Putamen (tissue), 1 donor: ENCODE data around the gene PPP1R12C.

ENCODE experiments used
- DNase-seq: peaks from one replicate; pipeline ENCODE4 v3.0.0-alpha.2; 2016; ENCODE audit warnings: low spot score

PPP1R12C gene

DNA sequence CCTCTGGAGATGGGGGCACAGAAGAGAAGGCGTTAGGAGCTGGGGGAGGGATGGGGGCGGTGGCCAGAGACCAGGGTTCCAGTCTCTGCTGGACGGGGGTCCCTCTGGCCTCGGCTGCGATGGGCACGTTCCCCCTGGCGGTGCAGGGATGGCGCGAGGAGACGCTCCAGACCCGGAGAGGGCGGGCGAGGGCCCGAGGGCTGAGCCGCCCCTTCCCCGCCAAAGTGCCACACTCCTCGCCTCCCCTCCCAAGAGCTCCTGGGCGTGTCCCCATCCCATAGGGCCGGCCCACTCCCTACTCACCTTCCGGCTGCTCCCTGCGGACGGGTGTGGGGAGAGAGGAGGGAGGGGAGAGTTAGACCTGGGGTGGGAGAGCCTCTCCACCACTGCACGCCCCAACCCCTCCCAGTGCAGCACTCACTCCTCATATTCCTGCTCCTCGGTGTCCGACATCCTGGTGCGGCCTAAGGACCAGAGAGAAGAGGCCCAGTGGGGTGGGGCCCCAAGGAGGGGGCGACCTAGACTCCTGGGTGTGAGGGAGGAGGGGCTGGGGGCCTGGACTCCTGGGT is 29.4 kb upstream of the PPP1R12C start:
- DNase-seq = no peak

GRCh38 chr19:55146078-55146704 is 28.8 kb upstream of the PPP1R12C start:
- DNase-seq = no peak

- no peak for DNase-seq
These were observed 27.8 kb upstream of the PPP1R12C start for GRCh38 chr19:55145232-55145631.

DNA sequence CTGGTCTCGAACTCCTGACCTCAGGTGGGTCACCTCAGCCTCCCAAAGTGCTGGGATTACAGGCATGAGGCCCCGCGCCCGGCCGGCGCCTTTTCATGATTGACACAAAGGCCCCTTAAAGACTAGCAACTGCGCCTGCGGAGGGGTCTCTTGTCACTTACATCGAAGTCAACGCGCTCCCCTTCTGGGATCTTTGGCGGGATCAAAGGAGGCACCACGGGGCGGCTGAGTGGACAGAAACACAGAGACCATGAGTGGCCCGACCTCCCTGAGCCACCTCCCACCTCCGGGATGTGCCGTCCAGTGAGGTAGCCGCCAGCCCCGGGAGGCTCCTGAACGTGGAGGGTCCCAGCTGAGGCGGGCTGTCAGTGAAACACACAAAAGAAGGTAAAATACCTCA is 24.3 kb upstream of the PPP1R12C start:
- DNase-seq = no peak

- no peak for DNase-seq
These were observed 20.5 kb upstream of the PPP1R12C start for GRCh38 chr19:55137915-55138314.

DNA sequence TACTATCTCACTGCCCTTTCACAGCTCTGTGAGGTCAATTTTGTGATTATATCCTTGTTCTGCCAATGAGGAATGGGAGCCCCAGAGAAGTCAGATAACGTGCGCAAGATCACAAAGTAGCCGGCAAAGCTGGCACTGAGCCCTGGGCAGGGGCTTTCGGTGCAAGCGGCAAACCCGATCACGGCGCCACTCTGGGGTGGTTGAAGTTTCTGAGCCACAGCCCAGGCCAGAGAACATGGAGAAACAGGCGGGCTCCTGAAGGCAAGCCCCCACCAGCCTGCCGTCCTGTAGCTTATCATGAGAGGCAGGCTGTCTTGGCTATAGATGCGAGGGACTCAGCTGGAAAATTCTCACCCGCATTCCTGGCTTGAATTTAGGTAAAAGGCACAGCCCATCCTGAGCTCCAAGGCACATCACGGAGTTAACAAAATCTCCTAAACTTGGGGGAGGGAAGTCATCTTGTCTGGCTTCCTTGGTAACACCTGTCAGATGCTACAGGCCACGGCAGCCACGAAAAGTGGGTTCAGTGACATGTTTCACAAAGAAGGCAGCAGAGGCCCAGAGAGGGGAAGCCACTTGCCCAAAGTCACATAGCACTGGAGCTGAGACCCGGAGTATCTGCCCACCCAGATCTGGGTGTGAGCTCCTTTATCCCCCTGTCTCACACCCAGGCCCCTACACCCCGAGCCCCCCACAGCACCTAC is 19.1 kb upstream of the PPP1R12C start:
- DNase-seq = no peak

GRCh38 chr19:55134736-55135135 is 17.3 kb upstream of the PPP1R12C start:
- no peak for DNase-seq

- DNase-seq = no peak
These were observed 16.4 kb upstream of the PPP1R12C start for GRCh38 chr19:55133639-55134444.

- DNase-seq = no peak
These were observed 15.2 kb upstream of the PPP1R12C start for GRCh38 chr19:55132453-55133129.

- no peak for DNase-seq
These were observed 14.0 kb upstream of the PPP1R12C start for GRCh38 chr19:55131421-55131820.

DNA sequence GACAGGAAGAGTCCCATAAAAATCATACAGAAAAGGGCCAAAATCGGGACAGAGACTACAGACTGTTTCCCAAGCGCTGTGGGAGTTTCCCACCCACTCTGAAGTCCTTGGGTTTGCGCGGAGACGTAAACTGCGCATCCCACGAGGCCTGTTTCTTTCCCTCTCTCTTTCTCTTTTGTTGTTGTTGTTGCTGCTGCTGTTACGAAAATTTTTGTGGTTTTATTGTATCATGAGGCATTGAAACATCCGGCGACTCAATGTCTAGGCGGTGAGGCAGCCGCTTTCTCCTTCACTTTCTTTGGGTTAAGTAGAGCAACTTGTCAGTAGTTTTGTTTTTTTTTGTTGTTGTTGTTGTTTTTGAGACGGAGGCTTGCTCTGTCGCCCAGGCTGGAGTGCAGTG is 1.6 kb upstream of the PPP1R12C start:
- no peak for DNase-seq

DNA sequence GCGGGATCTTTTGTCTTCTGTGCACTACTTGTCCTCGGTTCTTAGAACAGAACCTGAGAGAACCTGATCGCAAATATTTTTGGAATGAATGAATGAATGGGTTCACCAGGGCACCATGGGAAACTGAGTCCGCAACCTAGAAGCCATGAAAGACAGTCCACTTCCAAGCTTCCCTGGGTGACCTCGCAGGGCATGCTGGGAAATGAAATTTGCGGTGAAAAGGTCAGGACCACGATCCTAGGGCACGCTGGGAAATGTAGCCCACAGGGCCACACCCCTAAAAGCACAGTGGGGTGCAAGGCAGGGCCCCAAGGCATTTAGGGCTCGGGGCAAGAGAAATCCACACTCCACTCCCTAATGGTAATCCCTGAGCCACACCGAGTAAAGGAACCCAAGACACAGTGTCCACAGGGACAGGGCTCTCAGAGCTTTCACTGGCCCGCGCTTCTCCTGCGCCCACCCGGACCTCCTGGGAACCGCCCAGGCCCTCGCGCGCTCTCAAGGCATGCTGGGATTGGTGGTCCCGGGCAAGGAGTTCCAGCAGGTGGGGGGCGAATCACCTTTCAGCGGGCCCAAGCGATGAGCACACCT is 1.1 kb upstream of the PPP1R12C start:
- DNase-seq = peak; percentile 87

DNA sequence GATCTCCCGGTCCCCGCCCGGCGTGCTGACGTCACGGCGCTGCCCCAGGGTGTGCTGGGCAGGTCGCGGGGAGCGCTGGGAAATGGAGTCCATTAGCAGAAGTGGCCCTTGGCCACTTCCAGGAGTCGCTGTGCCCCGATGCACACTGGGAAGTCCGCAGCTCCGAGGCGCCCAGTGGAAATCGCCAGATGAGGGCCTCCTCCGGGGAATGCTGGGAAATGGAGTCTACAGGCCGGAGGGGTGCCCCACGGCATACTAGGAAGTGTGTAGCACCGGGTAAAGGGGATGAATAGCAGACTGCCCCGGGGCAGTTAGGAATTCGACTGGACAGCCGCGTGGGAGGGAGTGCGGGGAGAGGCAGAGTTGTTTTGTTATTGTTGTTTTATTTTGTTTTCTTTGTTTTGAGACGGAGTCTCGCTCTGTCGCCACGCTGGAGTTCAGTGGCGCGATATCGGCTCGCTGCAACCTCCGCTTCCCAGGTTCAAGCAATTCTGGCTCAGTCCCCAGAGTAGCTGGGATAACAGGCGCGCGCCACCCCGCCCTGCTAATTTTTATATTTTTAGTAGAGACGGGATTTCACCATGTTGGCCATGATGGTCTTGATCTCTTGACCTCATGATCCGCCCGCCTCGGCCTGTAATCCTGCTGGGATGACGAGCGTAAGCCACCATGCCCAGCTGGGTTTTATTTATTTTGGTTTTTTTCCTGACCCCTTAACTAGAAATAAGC is 390 bp upstream of the PPP1R12C start:
- DNase-seq = peak; percentile 99

GRCh38 chr19:55116232-55116858 is 1.1 kb downstream of the PPP1R12C start:
- peak; percentile 64 for DNase-seq

- no peak for DNase-seq
These were observed 1.9 kb downstream of the PPP1R12C start for GRCh38 chr19:55115446-55116065.

DNA sequence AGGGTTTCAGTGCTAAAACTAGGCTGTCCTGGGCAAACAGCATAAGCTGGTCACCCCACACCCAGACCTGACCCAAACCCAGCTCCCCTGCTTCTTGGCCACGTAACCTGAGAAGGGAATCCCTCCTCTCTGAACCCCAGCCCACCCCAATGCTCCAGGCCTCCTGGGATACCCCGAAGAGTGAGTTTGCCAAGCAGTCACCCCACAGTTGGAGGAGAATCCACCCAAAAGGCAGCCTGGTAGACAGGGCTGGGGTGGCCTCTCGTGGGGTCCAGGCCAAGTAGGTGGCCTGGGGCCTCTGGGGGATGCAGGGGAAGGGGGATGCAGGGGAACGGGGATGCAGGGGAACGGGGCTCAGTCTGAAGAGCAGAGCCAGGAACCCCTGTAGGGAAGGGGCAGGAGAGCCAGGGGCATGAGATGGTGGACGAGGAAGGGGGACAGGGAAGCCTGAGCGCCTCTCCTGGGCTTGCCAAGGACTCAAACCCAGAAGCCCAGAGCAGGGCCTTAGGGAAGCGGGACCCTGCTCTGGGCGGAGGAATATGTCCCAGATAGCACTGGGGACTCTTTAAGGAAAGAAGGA is 2.8 kb downstream of the PPP1R12C start:
- DNase-seq = no peak

GRCh38 chr19:55113570-55114039 is 3.8 kb downstream of the PPP1R12C start:
- DNase-seq = peak; percentile 49

- DNase-seq = no peak
These were observed 4.5 kb downstream of the PPP1R12C start for GRCh38 chr19:55112777-55113569.
